Breast epithelium (tissue), 3 donors: Measurements from ENCODE around the gene DHX35.

ENCODE experiments used
- POLR2A ChIP-seq: fragments of 450-650 bp; IDR thresholded peaks from one replicate; pipeline ENCODE4 v1.6.1; 2016; ENCODE audit warnings: antibody characterized with exemption, mild to moderate bottlenecking, moderate library complexity
- POLR2AphosphoS5 ChIP-seq, 3 donors: sonication (generic); formaldehyde crosslinking; IDR thresholded peaks; one replicate each; pipeline ENCODE4 v1.6.1; 2017; ENCODE audit warnings: antibody characterized with exemption in 3 of 3

DNA sequence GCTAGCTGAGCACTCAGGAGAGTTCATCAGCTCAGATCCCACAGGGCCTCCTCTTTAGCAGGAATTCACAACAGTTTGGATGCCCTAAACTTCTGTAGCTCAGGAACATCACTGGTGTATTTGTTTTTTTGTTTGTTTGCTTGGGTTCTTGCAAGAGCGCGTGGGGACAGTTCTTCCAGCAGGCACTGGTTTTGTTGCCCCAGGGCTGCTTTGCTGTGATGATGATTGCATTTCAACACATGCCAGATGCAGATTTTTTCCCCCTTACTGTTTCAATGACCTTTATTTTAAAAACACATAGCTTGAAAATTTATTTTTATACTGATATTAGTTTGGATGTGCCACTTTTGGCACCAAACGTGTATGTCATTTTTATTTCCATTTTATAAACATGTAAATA lies 77.1 kb downstream of the DHX35 start:
- TF ChIP-seq POLR2A (no peak), POLR2AphosphoS5 (IDR thresholded peaks at IDR 0.05) (no peak)
